GM21825 (cell line): ENCODE results near the gene UBXN11.
A peak's percentile ranks its signal among the peaks of the same experiment; 100 is the strongest.
"Not testable (repeated sequence)": the region's sequence is repeated elsewhere in the genome, so short reads cannot be mapped to it uniquely, and the experiment has no call there.

Source experiments
- ATAC-seq: cut with Tn5 transposase; IDR thresholded peaks from one replicate; pipeline ENCODE4 v1.9.1; 2021; ENCODE audit warnings: mild to moderate bottlenecking, moderate library complexity; ENCODE audit not compliant: unreplicated experiment

UBXN11 gene

GRCh38 chr1:26307966-26308899 is 1.8 kb upstream of the UBXN11 start:
- not testable (repeated sequence) for ATAC-seq

- no peak for ATAC-seq
Observed at GRCh38 chr1:26307363-26307781, 936 bp upstream of the UBXN11 start.

- peak; percentile 4 for ATAC-seq
Observed at GRCh38 chr1:26305667-26306289, 658 bp downstream of the UBXN11 start.

- no peak for ATAC-seq
Observed at GRCh38 chr1:26302733-26303405, 3.6 kb downstream of the UBXN11 start.

- no peak for ATAC-seq
Observed at GRCh38 chr1:26300578-26301275, 5.7 kb downstream of the UBXN11 start.

GRCh38 chr1:26297791-26298124 is 8.7 kb downstream of the UBXN11 start:
- no peak for ATAC-seq

- no peak for ATAC-seq
Observed at GRCh38 chr1:26297057-26297790, 9.2 kb downstream of the UBXN11 start.

GRCh38 chr1:26296340-26297056 is 9.9 kb downstream of the UBXN11 start:
- no peak for ATAC-seq

- ATAC-seq, result no peak
Observed at GRCh38 chr1:26295194-26296138, 11.0 kb downstream of the UBXN11 start.

GRCh38 chr1:26293911-26294463 is 12.4 kb downstream of the UBXN11 start:
- no peak for ATAC-seq

- ATAC-seq, result not testable (repeated sequence)
Observed at GRCh38 chr1:26292735-26293134, 13.7 kb downstream of the UBXN11 start.

- ATAC-seq, result no peak
Observed at GRCh38 chr1:26291939-26292338, 14.5 kb downstream of the UBXN11 start.

- ATAC-seq, result no peak
Observed at GRCh38 chr1:26291433-26291832, 15.0 kb downstream of the UBXN11 start.

GRCh38 chr1:26290882-26291261 is 15.6 kb downstream of the UBXN11 start:
- ATAC-seq, result no peak

- no peak for ATAC-seq
Observed at GRCh38 chr1:26290122-26290881, 16.1 kb downstream of the UBXN11 start.

- ATAC-seq, result no peak
Observed at GRCh38 chr1:26289158-26290059, 17.0 kb downstream of the UBXN11 start.
